Loucy (cell line): ENCODE data around the gene ZNF266.
A peak's percentile ranks its signal among the peaks of the same experiment; 100 is the strongest.

Experiments
- H2AFZ ChIP-seq: fragments of 200-600 bp; sonication (generic); 2 replicates; pipeline ENCODE4 v1.6.0; 2016; ENCODE audit warnings: antibody characterized with exemption, mild to moderate bottlenecking, low read length, moderate library complexity
- H3F3A ChIP-seq: fragments of 200-600 bp; 2 replicates; pipeline ENCODE4 v1.6.0; 2016; ENCODE audit warnings: antibody characterized with exemption, low read depth, mild to moderate bottlenecking
- H3K27me3 ChIP-seq: fragments of 200-600 bp; sonication (generic); 2 replicates; pipeline ENCODE4 v1.6.1; 2014; ENCODE audit warnings: low read length, mild to moderate bottlenecking; ENCODE audit not compliant: insufficient read depth, poor library complexity, severe bottlenecking
- H3K36me3 ChIP-seq: fragments of 200-600 bp; sonication (generic); 2 replicates; pipeline ENCODE4 v1.6.1; 2016; ENCODE audit warnings: low read length; ENCODE audit not compliant: insufficient read depth
- H3K4me1 ChIP-seq: fragments of 200-600 bp; sonication (generic); 2 replicates; pipeline ENCODE4 v1.5.1; 2014; ENCODE audit warnings: low read length, mild to moderate bottlenecking; ENCODE audit not compliant: insufficient read depth, poor library complexity, severe bottlenecking
- H3K4me2 ChIP-seq: fragments of 200-600 bp; sonication (generic); 2 replicates; pipeline ENCODE4 v1.6.0; 2014; ENCODE audit warnings: antibody characterized with exemption, low read length, low read depth, mild to moderate bottlenecking; ENCODE audit not compliant: poor library complexity, severe bottlenecking
- H3K4me3 ChIP-seq: fragments of 200-600 bp; sonication (generic); 2 replicates; pipeline ENCODE4 v1.5.1; 2014; ENCODE audit warnings: low read length, mild to moderate bottlenecking, mixed read lengths; ENCODE audit not compliant: poor library complexity, severe bottlenecking
- H3K79me2 ChIP-seq: fragments of 200-600 bp; sonication (generic); 2 replicates; pipeline ENCODE4 v1.6.1; 2014; ENCODE audit warnings: low read length; ENCODE audit not compliant: insufficient read depth
- H3K9ac ChIP-seq: fragments of 200-600 bp; sonication (generic); 2 replicates; pipeline ENCODE4 v1.6.0; 2014; ENCODE audit warnings: mild to moderate bottlenecking, low read depth, low read length, moderate library complexity; ENCODE audit not compliant: poor library complexity, severe bottlenecking
- H3K9me2 ChIP-seq: fragments of 200-600 bp; sonication (generic); replicated peaks from 2 replicates; pipeline ENCODE4 v1.6.1; 2016; ENCODE audit warnings: low read depth, low read length, mixed read lengths
- H3K9me3 ChIP-seq: fragments of 200-600 bp; sonication (generic); 2 replicates; pipeline ENCODE4 v1.6.1; 2014; ENCODE audit warnings: mild to moderate bottlenecking, antibody characterized with exemption, low read length, low read depth; ENCODE audit not compliant: insufficient read depth
- H4K20me1 ChIP-seq: fragments of 200-600 bp; sonication (generic); 2 replicates; pipeline ENCODE4 v1.6.0; 2014; ENCODE audit warnings: antibody characterized with exemption, low read length, mild to moderate bottlenecking; ENCODE audit not compliant: insufficient read depth, poor library complexity, severe bottlenecking
- EZH2phosphoT487 ChIP-seq: fragments of 200-600 bp; IDR thresholded peaks from 2 replicates; pipeline ENCODE4 v1.6.1; 2018; ENCODE audit warnings: antibody characterized with exemption, mild to moderate bottlenecking, moderate library complexity, borderline replicate concordance
- TF ChIP-seq, protein P1 (sequence below): fragments of 200-600 bp; sonication (generic); conservative IDR thresholded peaks from 2 replicates; pipeline ENCODE4 v1.5.1; 2014; ENCODE audit warnings: mild to moderate bottlenecking, antibody characterized with exemption, low read length

ZNF266 gene

DNA sequence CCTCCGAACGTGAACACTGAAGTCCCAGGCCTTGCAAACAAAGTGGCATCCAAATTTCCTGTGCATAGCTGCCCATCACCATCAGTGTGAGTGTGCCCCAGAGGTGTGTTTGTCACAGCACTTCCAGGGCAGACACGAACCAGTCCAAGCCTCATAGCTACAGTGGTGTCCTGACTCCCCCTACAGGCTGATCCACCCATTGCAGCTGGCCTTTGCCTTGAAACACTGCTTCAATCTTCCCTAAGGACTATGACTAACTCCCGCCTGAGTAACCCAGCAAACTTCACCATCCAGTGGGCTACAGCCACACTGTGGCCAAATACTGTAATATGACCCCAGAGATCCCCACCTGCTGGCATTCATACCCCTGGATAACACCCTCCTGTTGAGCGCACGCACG lies 3.9 kb downstream of the ZNF266 start:
- peaks cover 25% of the 10 kb centered on the region for H3K4me1 ChIP-seq
- no peaks in the 10 kb centered on the region for H3K9me2 ChIP-seq
- H3K4me2 ChIP-seq: peak overlapping the region; percentile 12
- no peaks in the 10 kb centered on the region; the same call in 1 of the 2 replicates for H3K36me3 ChIP-seq
- TF ChIP-seq EZH2phosphoT487: no peak
- TF ChIP-seq, protein P1, sequence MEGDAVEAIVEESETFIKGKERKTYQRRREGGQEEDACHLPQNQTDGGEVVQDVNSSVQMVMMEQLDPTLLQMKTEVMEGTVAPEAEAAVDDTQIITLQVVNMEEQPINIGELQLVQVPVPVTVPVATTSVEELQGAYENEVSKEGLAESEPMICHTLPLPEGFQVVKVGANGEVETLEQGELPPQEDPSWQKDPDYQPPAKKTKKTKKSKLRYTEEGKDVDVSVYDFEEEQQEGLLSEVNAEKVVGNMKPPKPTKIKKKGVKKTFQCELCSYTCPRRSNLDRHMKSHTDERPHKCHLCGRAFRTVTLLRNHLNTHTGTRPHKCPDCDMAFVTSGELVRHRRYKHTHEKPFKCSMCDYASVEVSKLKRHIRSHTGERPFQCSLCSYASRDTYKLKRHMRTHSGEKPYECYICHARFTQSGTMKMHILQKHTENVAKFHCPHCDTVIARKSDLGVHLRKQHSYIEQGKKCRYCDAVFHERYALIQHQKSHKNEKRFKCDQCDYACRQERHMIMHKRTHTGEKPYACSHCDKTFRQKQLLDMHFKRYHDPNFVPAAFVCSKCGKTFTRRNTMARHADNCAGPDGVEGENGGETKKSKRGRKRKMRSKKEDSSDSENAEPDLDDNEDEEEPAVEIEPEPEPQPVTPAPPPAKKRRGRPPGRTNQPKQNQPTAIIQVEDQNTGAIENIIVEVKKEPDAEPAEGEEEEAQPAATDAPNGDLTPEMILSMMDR: peak; percentile 88
- no peak overlapping the region for H3K4me3 ChIP-seq
- H3K9ac ChIP-seq: no peak overlapping the region
- no peak overlapping the region for H2AFZ ChIP-seq
- H3K79me2 ChIP-seq: peaks cover 68% of the 10 kb centered on the region
- no peaks in the 10 kb centered on the region for H3F3A ChIP-seq
- peaks cover 15% of the 10 kb centered on the region for H4K20me1 ChIP-seq
- H3K27me3 ChIP-seq: no peaks in the 10 kb centered on the region
- H3K9me3 ChIP-seq: no peaks in the 10 kb centered on the region

DNA sequence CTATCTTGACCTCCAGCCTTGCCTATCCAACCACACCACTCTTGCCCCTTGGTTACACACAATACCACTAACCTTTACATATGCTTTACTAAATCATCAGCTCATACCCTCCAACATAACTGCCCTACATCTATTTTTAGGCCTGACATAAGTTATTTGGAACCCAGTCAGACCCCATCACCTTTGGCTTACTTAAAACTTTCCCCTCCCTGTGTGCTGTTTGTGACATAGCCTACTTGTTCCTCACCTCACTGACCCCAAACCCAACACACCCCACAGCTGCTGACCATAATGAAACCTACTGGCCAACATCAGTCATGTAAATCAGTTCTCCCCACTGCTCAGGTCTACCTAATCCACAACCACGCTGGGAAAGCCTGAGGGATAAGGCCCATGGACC lies 4.9 kb downstream of the ZNF266 start:
- Histone ChIP-seq H3K79me2 (peaks cover 70% of the 10 kb centered on the region), H3K4me3 (no peak overlapping the region), H3K36me3 (peaks cover under 1% of the 10 kb centered on the region; the same call in 1 of the 2 replicates), H3K27me3 (no peaks in the 10 kb centered on the region), H3K9ac (no peak overlapping the region), H3F3A (no peaks in the 10 kb centered on the region), H3K9me2 (no peaks in the 10 kb centered on the region), H3K4me2 (no peak overlapping the region), H3K9me3 (no peaks in the 10 kb centered on the region), H4K20me1 (peaks cover 15% of the 10 kb centered on the region), H2AFZ (no peak overlapping the region), H3K4me1 (peaks cover 16% of the 10 kb centered on the region)
- TF ChIP-seq, protein P1: no peak
- TF ChIP-seq EZH2phosphoT487: no peak

DNA sequence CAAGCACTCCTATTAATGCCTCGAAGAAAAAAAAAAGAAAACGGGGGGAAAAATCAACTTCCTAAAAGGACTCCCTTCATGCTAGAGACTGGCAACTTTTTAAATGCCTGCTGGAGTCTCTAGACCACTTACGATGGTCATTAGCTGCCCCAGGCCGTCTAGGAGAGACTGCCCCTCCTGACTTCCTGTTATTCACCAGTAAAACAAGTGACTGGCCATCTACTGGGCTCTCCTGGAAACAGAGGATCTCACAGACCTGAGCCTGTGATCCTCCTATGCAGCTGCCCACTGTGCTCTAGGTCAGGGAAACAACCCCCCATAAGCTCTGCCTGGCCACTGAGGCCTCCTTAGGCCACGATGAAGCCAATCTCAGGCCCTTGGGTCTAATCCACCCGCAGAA lies 7.4 kb downstream of the ZNF266 start:
- TF ChIP-seq, protein P1: no peak
- TF ChIP-seq EZH2phosphoT487: no peak
- peaks cover 19% of the 10 kb centered on the region; the same call in 1 of the 2 replicates for H3K36me3 ChIP-seq
- H3K9ac ChIP-seq: no peak overlapping the region
- H3K79me2 ChIP-seq: peaks cover 52% of the 10 kb centered on the region
- H3K4me2 ChIP-seq: no peak overlapping the region
- peaks cover 5% of the 10 kb centered on the region for H4K20me1 ChIP-seq
- H3K9me3 ChIP-seq: no peaks in the 10 kb centered on the region
- no peak overlapping the region for H3K4me3 ChIP-seq
- H3K27me3 ChIP-seq: no peaks in the 10 kb centered on the region
- H3K9me2 ChIP-seq: no peaks in the 10 kb centered on the region
- H3F3A ChIP-seq: no peaks in the 10 kb centered on the region
- H3K4me1 ChIP-seq: peaks cover 1% of the 10 kb centered on the region
- no peak overlapping the region for H2AFZ ChIP-seq
